HG02610 (cell line): ENCODE measurements around the gene ETNK2.

Experiments used
- ATAC-seq: cut with Tn5 transposase; IDR thresholded peaks from one replicate; pipeline ENCODE4 v1.9.1; 2021; ENCODE audit warnings: mild to moderate bottlenecking, moderate library complexity; ENCODE audit not compliant: unreplicated experiment

The ETNK2 gene, protein sequence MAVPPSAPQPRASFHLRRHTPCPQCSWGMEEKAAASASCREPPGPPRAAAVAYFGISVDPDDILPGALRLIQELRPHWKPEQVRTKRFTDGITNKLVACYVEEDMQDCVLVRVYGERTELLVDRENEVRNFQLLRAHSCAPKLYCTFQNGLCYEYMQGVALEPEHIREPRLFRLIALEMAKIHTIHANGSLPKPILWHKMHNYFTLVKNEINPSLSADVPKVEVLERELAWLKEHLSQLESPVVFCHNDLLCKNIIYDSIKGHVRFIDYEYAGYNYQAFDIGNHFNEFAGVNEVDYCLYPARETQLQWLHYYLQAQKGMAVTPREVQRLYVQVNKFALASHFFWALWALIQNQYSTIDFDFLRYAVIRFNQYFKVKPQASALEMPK

DNA sequence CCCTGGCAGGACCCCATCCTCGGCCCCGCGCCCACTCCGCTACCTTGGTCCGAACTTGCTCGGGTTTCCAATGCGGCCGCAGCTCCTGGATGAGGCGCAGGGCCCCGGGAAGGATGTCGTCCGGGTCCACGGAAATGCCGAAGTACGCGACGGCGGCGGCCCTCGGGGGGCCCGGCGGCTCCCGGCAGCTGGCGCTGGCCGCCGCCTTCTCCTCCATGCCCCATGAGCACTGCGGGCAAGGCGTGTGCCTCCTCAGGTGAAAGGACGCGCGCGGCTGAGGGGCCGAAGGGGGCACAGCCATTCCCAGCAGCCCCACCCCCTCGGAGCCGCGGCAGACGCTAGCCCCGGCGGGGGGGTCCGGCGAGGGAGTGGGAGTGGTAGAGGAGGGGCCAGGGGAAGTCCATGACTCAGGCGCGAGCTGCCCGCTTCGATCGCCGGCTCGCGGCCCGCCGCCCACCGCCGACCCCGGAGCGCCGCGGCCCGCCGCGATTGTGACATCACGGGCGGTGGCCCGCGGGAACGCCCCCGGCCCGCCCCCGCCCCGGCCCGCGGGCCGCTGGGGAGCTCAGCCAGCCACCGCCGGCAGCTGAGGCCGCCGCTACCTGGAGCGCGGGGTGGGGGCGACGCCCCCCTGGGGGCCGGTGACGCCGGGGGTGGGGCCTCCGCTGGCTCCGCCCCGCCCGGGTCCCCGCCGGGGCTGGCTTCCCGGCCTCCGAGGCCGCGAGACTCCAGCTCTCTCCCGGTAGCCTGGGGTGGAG, at the start of gene ETNK2:
Gene ETNK2, minus strand, starts transcription at position 493 of the 758 bp plus-strand sequence. Its CDS starts 192 bp downstream, at position 301.
- ATAC-seq, result no peak

DNA sequence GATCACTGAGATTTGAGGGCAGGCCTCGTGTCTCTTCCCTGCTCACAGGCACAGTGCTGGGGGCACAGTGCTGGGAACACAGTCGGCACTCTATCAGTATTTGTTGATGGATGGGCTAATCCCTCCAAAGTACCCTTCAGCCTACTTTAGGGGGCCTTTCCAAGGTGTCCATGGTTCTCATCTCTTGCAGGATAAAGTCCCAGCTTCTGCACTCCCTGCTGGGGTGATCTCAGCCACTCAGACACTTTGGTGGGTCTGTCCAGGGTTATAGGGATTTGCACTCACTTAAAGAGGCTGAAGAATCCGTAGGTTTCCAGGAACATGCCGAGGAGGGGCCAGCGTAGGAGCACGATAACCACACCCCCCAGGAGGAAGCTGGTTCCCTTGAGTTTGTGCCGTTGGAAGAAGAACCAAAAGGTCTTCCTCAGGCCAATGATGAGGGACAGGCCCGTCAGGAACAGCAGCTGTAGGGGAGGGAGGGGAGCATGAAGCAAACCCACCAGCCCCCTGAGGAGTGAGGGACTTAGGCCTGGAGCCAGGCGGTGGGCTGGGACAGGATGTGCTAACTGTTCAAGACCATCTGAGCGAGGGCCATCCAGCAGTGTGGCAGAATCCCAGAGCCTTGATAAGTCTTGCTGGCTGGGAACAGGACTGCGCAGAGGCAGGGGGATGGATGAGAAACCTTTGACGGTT, 49.6 kb upstream of the ETNK2 start:
- no peak for ATAC-seq

DNA sequence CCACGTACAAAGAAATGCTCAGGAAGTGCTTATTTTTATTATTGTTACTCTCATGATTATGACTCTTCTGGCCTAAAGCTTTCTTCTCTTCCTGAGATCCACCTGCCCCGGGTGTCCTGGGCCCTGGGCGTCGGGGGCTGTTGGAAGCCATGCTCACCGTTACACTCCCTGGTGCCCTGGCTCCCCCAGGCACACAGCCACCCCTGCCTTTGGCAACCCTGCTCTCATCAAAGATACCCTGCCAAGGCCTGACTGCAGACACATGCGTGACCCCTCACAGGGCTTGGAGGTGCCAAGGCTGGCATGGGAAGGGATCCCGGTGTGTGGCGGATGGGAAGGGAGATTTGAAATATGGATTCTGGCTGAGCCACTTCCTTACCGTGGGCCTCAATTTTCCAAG, 47.7 kb upstream of the ETNK2 start:
- no peak for ATAC-seq

DNA sequence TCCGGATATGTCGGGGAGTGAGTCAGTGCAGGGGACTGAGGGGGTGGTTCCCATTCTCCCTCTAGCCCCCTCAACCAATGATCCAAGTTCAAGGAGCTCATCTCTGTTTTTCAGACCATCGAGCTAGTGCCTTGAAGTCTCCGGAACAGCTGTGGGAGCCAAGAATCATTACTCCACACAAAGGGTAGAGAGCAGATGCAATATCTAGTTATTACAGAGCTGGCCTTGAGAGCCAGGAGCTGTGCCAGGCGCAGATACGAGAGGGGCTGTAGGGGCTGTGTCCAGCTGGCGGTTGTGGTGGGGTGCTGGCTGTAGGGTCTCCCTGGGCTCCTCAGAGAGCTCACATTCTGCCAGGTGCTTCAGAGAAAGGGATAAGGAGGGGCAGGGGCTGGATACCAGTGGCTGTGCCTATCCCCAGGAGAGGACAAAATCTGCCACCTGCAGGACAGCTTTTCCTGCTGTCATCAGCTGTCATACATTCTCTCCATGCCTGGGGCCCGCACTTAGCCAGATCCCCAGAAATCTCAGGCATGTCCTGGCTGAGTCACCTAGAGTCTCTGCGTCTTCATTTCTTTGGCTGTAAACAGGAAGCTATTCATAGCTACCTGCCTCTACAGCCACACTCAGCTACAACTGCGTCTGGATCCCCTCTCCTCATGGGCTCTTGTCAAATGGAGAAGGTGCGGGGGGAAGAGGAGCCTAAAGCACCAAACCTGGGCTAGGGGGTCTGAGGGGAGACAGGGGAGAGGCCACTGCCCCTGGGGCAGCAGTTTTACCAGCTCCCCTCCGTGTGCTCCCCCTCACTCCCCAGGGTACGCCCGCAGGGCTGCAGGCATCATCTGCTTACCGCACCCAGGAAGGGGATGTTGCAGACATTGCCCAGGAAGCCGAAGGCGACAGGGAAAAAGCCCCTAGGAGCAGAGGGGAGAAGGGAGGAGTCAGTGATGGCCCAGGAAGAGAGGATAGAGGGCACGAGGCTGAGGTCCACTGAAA, 46.8 kb upstream of the ETNK2 start:
- no peak for ATAC-seq

DNA sequence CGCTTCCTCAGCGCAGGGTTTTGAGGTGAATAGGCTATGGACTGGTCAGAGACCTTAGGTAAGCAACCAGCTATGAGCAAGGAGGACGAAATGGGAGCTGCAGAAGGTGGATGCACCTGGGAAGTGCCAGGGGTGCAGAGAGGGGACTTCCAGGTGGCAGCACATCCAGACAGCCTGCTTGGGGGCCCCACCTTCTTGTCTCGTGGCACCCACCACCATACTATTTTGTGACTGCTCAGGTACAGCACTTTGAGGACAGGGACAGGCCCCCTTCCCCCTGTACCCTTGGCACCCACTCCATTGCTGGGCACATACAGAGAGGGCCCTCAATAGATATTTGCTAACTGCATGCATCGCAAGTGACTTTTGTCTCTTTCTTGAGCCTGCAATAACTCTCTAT, 45.2 kb upstream of the ETNK2 start:
- no peak for ATAC-seq

DNA sequence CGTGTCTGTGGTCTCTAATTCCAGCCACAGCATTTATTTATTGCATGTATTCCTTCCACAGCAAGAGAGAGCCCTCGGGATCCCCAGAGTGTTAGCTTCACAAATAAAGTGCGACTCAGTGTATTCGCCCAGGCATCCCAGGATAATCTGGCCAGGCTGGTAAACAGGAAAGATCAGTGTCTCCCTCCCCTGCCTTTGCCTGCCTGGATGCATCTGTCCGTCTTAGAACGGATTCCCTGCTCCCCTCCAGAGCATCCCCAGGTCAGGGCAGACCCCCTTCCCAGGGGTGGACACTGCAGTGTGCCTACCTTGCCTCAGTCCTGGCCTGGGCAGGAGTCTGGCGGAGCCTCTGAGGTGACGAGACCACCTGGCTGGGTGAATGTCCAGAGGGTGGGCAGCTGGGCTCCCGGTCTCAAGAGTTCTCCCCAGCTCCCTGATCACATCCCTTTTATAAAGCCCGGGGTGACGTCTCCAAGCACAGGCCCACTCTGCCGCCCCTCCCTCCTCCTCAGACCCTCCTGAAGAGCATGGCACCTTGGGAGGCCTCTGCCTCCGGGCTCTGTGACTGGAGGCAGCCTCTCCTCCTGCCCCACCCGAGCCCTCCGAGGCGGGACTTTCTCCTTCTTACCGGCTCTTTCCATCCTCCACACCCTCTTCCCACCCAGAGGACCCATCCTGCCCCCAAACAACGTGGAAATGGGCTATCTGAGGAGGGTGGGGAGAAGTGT, 44.4 kb upstream of the ETNK2 start, which contains the start of gene KISS1:
Gene KISS1, minus strand, starts transcription at position 424 of the 728 bp plus-strand sequence. CDS start 3,615 bp downstream, outside the sequence.
- ATAC-seq, result no peak

DNA sequence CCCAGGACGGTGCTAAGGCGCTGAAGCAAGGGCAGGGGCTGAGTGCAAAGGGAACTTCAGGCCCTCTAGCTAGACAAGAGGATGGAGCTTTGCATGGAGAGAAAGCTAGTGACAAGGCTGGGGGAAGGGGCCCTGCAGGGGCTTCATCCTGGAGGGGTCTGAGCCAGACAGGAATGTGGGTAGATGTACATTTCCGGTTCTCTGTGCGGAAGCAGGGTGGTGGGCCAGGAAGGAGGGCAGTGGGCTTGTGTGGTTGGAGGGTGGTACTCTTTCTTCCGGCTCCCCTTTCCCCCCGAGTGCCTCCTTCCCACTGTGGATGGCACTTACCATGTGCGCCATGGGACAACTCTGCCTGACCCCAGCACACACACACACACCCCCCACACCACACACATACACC, 42.9 kb upstream of the ETNK2 start:
- ATAC-seq, result no peak

DNA sequence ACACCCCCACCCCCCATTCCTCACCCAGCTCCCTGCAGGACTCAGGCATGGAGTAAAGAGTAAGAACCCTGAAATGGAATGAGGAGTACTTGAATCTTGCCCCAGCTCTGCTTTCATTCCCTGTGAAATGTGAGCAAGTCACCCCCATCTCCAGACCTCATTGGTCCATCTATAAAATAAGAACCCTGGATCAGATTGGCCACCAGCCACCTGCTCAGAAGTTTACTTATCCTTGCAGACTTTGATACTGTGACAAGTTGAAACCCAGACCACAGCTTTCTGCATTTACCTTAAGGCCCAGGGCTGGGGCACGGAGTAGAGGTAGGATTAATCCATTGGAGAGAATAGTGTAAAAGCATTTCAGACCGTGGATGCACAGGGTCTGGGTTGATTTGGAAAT, 42.2 kb upstream of the ETNK2 start:
- ATAC-seq, result no peak

DNA sequence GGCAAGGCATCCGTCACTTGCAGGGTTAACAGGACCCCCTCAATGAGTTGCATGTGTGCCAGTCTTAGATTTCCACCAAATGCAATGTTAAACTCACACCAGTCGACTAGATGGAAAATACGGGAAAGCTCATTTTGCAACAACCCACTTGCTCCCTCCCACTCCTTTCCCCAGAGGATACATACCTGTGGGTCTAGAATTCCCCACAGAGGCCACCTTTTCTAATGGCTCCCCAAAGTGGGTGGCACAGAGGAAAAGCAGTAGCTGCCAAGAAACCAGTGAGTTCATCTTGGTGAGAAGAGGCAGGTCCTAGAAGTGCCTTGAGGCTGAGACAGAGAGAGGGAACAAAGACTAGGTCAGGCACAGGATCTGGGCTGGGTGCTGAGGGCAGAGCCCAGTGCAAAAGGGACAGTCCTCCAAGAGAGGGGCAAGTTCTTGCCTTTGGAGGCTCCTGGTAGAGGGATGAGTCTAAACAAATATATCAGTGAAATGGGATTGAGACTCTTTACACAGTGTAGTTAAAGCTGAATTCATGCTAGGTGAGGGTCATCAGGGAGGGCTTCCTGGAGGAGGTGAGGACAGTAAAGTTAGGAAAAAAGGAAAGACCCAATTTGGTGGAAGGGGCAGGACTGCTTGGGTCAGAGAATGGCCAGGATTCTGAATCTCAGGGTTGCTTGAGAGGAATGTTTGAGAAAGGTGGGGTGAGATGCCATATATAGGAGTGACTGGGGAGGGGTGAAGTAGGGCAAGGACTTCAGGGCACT, 40.9 kb upstream of the ETNK2 start:
- ATAC-seq, result no peak

DNA sequence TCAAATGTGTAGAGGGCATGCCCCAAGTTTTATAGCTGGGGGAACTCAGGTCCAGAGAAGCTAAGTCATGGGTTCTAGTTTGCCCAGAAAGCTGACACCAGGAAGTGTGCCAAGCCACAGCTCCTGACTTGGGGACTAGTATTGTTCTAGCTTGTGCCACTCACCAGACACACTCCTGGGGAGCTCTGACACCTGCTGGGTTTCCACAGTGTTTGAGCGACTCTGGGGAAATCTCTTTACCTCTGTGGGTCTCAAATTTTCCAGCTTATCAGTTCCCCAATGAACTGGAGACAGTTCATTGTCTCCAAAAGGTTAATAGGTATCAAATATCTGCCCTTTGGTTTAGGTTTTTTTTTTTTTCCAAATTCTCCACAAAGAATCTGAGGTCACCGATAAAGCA, 40.2 kb upstream of the ETNK2 start:
- ATAC-seq, result no peak

DNA sequence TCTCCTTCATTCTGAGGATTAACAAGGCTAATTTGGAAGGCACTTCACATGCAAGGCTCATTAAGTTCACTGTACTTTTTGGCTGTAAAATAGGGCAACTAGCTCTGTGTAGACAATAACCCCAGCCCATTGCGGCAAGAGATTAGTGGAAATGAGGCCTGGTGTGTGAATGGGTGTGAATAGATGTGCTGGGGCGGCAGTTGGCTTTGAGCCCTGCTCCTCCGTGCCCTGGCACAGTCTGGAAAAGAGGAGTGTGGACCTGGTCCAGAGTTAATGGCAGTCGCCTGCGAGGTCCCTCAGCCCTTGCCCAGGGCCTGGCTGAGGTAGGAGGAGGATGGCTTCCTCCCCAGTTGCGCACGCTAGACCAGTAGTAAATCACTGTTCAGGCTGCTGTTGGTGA, 39.6 kb upstream of the ETNK2 start:
- ATAC-seq, result no peak

DNA sequence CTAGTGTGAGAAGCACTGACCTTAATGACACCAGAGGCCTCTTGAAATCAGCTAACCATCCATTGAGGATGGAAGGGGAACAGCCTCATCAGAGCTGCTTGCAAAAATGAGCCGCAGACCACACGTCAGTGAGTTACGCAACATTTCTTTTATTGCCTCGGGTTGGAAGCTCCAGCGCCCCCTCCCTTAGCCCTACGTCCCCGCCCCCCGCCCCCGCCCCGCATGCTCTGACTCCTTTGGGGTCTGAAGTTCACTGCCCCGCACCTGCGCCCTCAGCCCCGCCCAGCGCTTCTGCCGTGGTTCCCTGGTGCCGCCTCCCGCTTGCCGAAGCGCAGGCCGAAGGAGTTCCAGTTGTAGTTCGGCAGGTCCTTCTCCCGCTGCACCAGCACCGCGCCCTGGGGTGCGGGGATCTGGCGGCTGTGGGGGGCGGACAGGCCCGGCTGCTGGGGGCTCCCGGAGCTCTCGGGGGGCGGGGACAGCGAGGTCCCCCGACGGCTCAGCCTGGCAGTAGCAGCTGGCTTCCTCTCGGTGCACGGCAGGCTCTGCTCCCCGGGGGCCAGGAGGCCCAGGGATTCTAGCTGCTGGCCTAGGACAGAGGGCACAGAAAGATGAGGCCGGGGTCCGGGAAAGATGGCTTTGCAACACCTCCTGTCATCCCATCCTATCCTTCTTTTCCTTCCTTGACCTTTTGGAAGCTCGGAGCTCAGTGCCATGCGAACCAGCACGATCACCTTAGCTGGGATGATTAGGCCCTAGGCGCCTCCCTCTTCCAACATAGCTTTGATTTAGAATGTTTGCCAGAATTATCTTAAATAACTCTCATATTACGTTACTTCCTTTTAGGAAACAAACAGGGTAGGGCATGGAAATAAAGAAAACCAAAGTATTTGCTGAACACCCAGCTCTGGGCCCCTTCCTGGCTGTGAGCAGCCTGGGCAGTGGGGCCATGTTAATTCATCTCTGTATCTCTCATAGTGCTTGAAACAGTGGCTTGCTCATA, 38.7 kb upstream of the ETNK2 start:
- no peak for ATAC-seq

DNA sequence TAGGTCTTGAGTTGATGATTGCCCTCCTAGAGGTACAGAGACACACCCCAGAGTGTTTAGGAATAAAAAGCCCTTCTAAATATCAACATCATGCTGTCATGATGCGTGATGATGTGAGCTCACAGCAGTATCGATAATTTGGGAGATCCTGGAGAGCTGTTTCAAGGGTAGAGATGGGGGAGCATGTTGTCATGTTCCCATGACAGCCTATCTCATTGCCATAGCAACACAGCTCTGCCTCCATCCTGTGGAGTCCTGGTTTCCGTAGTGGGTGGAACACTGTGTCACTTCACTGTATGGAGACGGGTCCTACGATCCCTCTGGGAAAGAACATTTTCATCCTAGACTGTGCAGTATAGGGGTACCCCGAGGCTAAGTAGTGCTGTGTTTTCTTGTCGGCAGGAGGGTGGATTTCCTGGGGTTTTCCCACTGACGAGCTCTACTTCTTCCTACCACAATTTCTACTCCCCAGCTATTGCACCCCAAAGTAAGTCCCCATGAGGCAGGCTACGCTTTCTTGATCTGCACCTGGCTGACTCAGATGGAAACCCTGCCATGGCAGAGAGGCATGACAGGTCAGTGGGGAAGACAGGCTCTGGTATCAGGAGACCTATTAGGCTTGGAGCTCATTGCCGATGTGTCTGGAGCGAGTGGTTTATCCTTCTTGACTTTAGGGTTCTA, 37.3 kb upstream of the ETNK2 start:
- ATAC-seq, result no peak

DNA sequence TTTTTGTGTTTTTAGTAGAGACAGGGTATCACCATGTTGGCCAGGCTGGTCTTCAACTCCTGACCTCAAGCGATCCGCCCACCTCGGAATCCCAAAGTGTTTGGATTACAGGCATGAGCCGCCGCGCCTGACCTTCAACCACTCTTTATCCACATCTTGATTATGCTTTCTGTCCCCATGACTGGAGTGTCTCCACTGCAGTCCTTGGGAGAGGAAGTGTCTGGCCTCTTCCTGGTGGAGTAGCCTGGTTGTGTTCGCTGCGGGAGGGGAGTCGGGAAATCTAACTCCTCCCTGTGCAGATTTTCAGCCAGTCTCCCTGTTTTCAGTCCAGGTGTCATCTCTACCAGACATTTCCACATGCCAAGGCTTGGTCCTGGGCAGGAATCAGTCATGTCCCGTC, 34.8 kb upstream of the ETNK2 start:
- ATAC-seq, result no peak

DNA sequence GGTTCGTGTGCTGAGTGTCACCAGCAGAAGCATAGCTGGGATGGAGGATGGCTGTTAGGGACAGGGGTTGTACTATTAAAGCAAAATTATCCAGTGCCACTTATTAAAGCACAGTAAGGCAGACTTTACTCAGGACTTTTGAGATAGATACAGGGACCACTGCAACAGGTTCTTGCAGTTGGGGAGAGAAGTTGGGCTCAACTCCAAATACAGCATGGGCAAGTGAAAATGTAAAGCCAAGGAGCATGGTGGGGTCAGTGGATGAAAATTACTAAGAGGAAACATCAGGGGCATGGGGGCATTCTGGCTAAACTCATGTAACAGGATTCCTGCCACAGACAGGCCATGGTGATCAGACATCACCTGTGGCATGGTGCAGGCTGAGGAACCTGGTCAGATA, 29.3 kb upstream of the ETNK2 start:
- ATAC-seq, result no peak

DNA sequence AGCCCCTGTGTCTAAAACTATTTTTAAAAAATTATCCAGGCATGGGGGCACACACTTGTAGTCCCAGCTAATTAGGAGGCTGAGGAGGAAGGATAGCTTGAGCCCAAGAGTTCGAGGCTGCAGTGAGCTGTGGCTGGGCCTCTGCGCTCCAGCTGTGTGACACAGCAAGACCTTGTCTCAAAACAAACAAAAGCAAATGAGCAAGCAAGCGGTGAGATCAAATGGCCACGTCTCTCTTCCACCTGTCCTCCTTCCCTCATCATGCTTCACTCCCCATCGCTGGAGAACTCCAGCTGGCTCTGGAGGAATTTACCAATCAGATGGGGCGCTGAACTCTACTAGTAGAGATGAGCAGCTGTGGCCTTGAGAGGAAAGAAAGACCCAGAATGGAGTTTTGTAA, 28.3 kb upstream of the ETNK2 start:
- ATAC-seq, result no peak
